Measurements from ENCODE around the gene ERICH3.

DNA sequence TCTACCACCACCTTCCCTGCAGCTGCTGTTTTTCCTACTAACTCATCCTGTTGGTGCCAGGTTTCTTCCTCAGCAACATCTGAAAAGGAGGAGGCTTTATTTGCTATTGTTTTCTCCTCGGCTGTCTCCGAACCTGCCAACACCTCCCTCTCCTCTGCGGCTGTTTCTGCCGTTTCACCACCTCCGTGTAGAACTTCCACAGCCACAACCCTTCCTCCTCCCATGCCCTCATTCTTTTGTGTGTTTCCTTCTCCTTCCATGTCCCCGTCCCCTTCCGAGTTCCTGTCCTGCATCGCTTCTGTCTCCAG is 102.1 kb downstream of the ERICH3 start:
- no peak for TF ChIP-seq CTCF (IDR thresholded peaks at IDR 0.05; ENCODE audit: low read depth, low read length)
- no peak for TF ChIP-seq POLR2A (IDR thresholded peaks at IDR 0.05; ENCODE audit: extremely low read depth, insufficient read length)
